Daoy (cell line): ENCODE measurements around the gene FCHO1. TPM values are rescaled to one million over a fixed set of nuclear protein-coding genes. Genes with fewer than 3 reads are reported as not detected.
"Not testable (repeated sequence)": the region's sequence is repeated elsewhere in the genome, so short reads cannot be mapped to it uniquely, and the experiment has no call there.

Source experiments
- DNase-seq: peaks from one replicate; pipeline ENCODE4 v3.0.0-alpha.2; 2015; ENCODE audit warnings: low read depth
- total RNA-seq: library from RNA; depleted of rRNA; stranded (reverse); fragments of >200 nt; shearing (Covaris generic); gene quantifications from 2 replicates; pipeline ENCODE4 v1.2.3, GENCODE V29; 2014

FCHO1 gene
- total RNA-seq, 1 experiment from 2014 or later: 0.91 TPM

GRCh38 chr19:17764348-17764747 is 13.1 kb downstream of the FCHO1 start:
- no peak for DNase-seq

- peak; percentile 60 for DNase-seq
These were observed 13.9 kb downstream of the FCHO1 start for GRCh38 chr19:17765069-17765618.

GRCh38 chr19:17766543-17767131 is 15.4 kb downstream of the FCHO1 start:
- DNase-seq: peak; percentile 91

GRCh38 chr19:17767559-17767958 is 16.3 kb downstream of the FCHO1 start:
- DNase-seq: no peak

- no peak for DNase-seq
These were observed 19.3 kb downstream of the FCHO1 start for GRCh38 chr19:17770613-17771012.

GRCh38 chr19:17772172-17772571 is 20.9 kb downstream of the FCHO1 start:
- DNase-seq: no peak

- peak; percentile 56 for DNase-seq
These were observed 24.1 kb downstream of the FCHO1 start for GRCh38 chr19:17775245-17775927.

- peak; percentile 52 for DNase-seq
These were observed 24.9 kb downstream of the FCHO1 start for GRCh38 chr19:17775991-17776803.

- not testable (repeated sequence) for DNase-seq
These were observed 26.6 kb downstream of the FCHO1 start for GRCh38 chr19:17777840-17778239.

- peak; percentile 79 for DNase-seq
These were observed 27.1 kb downstream of the FCHO1 start for GRCh38 chr19:17778251-17778967.

GRCh38 chr19:17778968-17779929 is 28.0 kb downstream of the FCHO1 start:
- peak; percentile 78 for DNase-seq

GRCh38 chr19:17780781-17781180 is 29.5 kb downstream of the FCHO1 start:
- DNase-seq: no peak

GRCh38 chr19:17783721-17784120 is 32.4 kb downstream of the FCHO1 start:
- DNase-seq: not testable (repeated sequence)

- DNase-seq: peak; percentile 74
These were observed 33.1 kb downstream of the FCHO1 start for GRCh38 chr19:17784201-17785008.

- no peak for DNase-seq
These were observed 36.1 kb downstream of the FCHO1 start for GRCh38 chr19:17787274-17787913.

- no peak for DNase-seq
These were observed 37.4 kb downstream of the FCHO1 start for GRCh38 chr19:17788632-17789031.

GRCh38 chr19:17790059-17790780 is 38.9 kb downstream of the FCHO1 start:
- no peak for DNase-seq

- DNase-seq: no peak
These were observed 43.1 kb downstream of the FCHO1 start for GRCh38 chr19:17794412-17794730.
